Cardiac fibroblast (primary cell): ENCODE data around the gene SIRPA.

Source experiments
- DNase-seq, 2 donors: peaks; one replicate each; pipeline versions ENCODE4 v3.0.0 to v3.0.0-alpha.2; 2010; ENCODE audit warnings: low read depth in 2 of 2
- H3K4me3 ChIP-seq, 2 donors: replicated peaks in 1 of 2; 1 replicate in 1 of 2; 2 replicates in 1 of 2; pipeline ENCODE4 v1.5.1; 2011; ENCODE audit warnings: low read depth in 2 of 2, low read length in 2 of 2, mild to moderate bottlenecking in 2 of 2, moderate library complexity in 1 of 2
- TF ChIP-seq, protein P1 (sequence below): IDR thresholded peaks from one replicate; pipeline ENCODE4 v1.5.1; 2011; ENCODE audit warnings: low read depth, mild to moderate bottlenecking, low read length, inconsistent platforms

The SIRPA gene

GRCh38 chr20:1904135-1904534 lies 8.9 kb downstream of the SIRPA start:
- H3K4me3 ChIP-seq, result no peak overlapping the region
- no peak for DNase-seq
- TF ChIP-seq, protein P1, sequence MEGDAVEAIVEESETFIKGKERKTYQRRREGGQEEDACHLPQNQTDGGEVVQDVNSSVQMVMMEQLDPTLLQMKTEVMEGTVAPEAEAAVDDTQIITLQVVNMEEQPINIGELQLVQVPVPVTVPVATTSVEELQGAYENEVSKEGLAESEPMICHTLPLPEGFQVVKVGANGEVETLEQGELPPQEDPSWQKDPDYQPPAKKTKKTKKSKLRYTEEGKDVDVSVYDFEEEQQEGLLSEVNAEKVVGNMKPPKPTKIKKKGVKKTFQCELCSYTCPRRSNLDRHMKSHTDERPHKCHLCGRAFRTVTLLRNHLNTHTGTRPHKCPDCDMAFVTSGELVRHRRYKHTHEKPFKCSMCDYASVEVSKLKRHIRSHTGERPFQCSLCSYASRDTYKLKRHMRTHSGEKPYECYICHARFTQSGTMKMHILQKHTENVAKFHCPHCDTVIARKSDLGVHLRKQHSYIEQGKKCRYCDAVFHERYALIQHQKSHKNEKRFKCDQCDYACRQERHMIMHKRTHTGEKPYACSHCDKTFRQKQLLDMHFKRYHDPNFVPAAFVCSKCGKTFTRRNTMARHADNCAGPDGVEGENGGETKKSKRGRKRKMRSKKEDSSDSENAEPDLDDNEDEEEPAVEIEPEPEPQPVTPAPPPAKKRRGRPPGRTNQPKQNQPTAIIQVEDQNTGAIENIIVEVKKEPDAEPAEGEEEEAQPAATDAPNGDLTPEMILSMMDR, result no peak

- H3K4me3 ChIP-seq, result no peak overlapping the region
- no peak for DNase-seq
- TF ChIP-seq, protein P1, result no peak
These were observed 9.8 kb downstream of the SIRPA start for GRCh38 chr20:1905009-1905408.

DNA sequence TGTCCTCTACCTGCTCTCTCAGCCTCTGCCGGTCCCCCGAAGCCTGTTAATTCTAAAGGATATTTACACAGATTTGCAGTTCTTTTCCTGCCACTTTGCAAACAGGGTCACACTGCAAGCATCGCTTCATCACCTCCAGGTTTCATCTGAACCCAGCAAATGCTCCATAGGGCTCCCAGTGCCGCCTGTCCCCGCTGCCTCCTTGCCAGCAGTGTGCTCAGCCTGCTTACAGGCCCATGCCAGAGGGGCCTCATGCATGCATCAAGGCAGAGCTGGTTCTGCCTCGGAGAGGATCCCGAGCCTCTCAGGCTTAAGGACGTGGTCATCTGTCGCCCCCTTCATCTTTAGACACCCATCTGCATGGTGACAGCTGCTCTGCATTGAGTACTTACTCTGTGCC lies 10.5 kb downstream of the SIRPA start:
- no peak overlapping the region for H3K4me3 ChIP-seq
- DNase-seq, result no peak
- TF ChIP-seq, protein P1, result no peak

DNA sequence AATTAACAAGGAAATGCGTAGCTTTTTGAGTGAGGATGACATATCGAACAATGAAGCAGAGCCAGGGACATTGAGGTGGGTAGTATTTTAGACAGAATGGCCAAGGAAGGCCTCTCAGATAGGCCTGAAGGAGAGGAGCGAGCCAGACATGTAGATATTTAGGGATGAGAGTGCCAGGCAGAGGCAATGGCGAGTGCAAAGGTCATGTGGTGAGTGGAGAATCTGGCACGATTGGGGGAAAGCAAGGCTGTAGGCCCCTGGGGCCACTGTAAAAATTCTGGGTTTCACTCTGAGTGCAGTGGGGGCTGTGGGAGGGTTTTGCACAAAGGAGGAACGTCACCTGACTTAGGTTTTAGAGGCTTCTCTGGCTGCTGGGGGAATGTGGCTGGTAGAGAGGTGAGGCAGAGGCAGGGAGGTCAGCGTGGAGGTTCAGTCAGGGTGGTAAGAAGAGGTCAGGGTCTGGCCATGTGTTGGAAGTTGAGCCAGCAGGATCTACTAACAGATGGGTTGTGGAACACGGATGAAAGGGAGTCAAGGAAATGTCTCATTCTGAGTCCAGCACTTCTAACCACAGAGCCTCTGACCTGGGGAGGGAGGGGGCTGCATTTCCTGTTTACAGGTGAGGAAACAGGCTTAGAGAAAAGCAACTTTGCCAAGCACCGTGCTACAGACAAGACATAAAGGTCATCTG lies 11.3 kb downstream of the SIRPA start:
- no peak overlapping the region for H3K4me3 ChIP-seq
- TF ChIP-seq, protein P1, result no peak
- DNase-seq, result no peak

GRCh38 chr20:1907586-1907985 lies 12.4 kb downstream of the SIRPA start:
- TF ChIP-seq, protein P1, result no peak
- H3K4me3 ChIP-seq, result no peak overlapping the region
- peak; percentile 41 to 70 for DNase-seq

DNA sequence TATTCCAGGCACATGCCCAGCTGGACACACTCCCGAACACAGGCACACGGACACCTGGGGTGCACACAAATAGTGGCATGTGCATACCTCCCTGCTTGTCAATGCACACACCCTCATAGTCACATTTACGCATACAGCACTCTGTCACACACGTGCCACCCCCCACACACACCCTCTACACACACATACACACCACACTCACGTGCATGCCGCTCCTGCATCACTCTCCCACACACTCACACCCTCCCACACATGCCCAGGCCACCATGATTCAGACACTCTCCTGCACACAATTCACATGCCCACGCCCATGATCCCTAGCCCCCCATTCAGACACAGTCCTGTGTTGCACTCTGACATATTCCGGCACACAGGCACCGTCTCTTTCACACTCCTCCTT lies 13.0 kb downstream of the SIRPA start:
- TF ChIP-seq, protein P1, result no peak
- no peak for DNase-seq
- no peak overlapping the region for H3K4me3 ChIP-seq

- DNase-seq, result no peak
- H3K4me3 ChIP-seq, result no peak overlapping the region
- TF ChIP-seq, protein P1, result no peak
These were observed 13.9 kb downstream of the SIRPA start for GRCh38 chr20:1909097-1909496.
